ENCODE measurements around the gene GPRC5B. TPM values are rescaled to one million over a fixed set of nuclear protein-coding genes. Genes with fewer than 3 reads are reported as not detected.
A peak's percentile ranks its signal among the peaks of the same experiment; 100 is the strongest.

Gene GPRC5B
- total and polyA plus RNA-seq, 2 experiments from 2014 or later: 0.13 TPM; not detected in 1

DNA sequence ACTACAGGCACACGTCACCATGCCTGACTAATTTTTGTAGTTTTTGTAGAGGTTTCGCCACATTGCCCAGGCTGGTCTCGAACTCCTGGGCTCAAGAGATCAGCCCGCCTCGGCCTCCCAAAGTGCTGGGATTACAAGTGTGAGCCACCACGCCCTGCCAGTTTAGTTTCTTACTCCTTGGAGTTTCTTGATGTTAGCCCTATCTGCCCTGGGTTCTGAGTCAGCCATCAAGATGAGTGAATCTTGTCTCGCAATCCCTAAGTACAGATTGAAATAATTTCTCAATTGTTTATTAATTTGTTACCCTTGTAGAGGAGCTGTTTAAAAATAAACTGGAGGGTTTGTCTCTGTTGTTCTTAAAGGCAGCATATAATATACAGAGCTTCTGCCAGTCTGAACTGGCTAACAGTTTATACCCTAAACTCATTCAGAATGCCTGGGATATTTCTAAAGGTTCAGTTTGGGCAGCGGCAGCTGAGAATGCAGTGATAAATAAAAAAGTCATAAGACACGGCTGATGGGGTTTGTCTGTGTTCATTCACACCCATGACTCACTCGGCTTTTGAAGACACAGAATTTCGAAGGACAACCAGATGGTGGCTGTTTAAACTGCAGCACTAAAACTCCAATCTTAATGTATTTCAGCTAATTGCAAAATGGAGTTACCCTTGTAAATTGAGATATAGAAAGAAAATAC, 39.6 kb downstream of the GPRC5B start:
- H3K9ac ChIP-seq: peak overlapping the region; percentile 54
- no peak for TF ChIP-seq EZH2 (IDR thresholded peaks at IDR 0.05; ENCODE audit: insufficient read depth, poor library complexity, severe bottlenecking)
- no peak for TF ChIP-seq EZH2phosphoT487 (IDR thresholded peaks at IDR 0.05; ENCODE audit: insufficient read depth, low read depth)
- H3K4me1 ChIP-seq (ENCODE audit: insufficient read depth): no peaks in the 10 kb centered on the region
- H3K4me2 ChIP-seq (ENCODE audit: unreplicated experiment): peak overlapping the region; percentile 22
- H2AFZ ChIP-seq: peak overlapping the region; percentile 12; the same call in 1 of the 2 replicates
- DNase-seq: peak; percentile 96
- no peaks in the 10 kb centered on the region for H3K27me3 ChIP-seq (replicated peaks; ENCODE audit: insufficient read depth)
- no peaks in the 10 kb centered on the region for H3K9me3 ChIP-seq (ENCODE audit: low read depth)
- no peaks in the 10 kb centered on the region for H3K79me2 ChIP-seq (ENCODE audit: insufficient read depth)
- in situ Hi-C loops (cut with MboI): loop anchor here (25.0 kb wide), 1 partner anchor 108 kb away; no protein-coding TSS in a partner anchor
- WGBS, 2 experiments (ENCODE audit: low coverage in 1 of 2, low lambda C conversion rate in 2 of 2, missing lambda C conversion rate in 2 of 2): 6 to 7% methylated on average over 11 of the region's 11 CpGs
- H3F3A ChIP-seq (ENCODE audit: insufficient read depth): peaks cover 22% of the 10 kb centered on the region
- H3K36me3 ChIP-seq (ENCODE audit: low read depth): no peaks in the 10 kb centered on the region
- no peaks in the 10 kb centered on the region for H4K20me1 ChIP-seq (ENCODE audit: insufficient read depth)
- H3K27ac ChIP-seq: peak overlapping the region; percentile 84
- H3K9me2 ChIP-seq (ENCODE audit: insufficient read depth): no peaks in the 10 kb centered on the region
- 0 out of 2 replicates have a peak overlapping the region, but pooled peaks have one; percentile 7 for H3K4me3 ChIP-seq

DNA sequence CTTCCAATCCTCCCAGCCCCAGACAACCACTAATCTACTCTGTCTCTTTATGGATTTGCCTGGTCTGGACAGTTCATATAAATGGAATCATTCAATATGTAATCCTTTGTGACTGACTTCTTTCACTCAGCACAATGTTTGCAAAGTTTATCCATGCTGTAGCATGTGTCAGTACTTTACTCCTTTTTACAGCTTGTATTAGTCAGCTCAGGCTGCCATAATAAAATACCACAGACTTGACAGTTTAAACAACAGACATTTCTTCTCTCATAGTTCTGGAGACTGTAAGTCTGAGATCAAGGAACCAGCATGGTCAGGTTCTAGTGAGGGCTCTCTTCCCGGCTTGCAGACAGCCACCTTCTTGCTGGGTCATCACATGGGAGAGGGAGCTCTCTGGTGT, 41.3 kb downstream of the GPRC5B start:
- Histone ChIP-seq H3K36me3 (ENCODE audit: low read depth) (no peaks in the 10 kb centered on the region), H2AFZ (no peak overlapping the region), H3K9me2 (ENCODE audit: insufficient read depth) (no peaks in the 10 kb centered on the region), H4K20me1 (ENCODE audit: insufficient read depth) (no peaks in the 10 kb centered on the region), H3K9me3 (ENCODE audit: low read depth) (no peaks in the 10 kb centered on the region), H3K4me2 (ENCODE audit: unreplicated experiment) (no peak overlapping the region), H3K27me3 (replicated peaks; ENCODE audit: insufficient read depth) (no peaks in the 10 kb centered on the region), H3K4me3 (no peak overlapping the region), H3K9ac (no peak overlapping the region), H3F3A (ENCODE audit: insufficient read depth) (peaks cover 22% of the 10 kb centered on the region), H3K27ac (no peak overlapping the region), H3K79me2 (ENCODE audit: insufficient read depth) (no peaks in the 10 kb centered on the region), H3K4me1 (ENCODE audit: insufficient read depth) (no peaks in the 10 kb centered on the region)
- TF ChIP-seq EZH2 (IDR thresholded peaks at IDR 0.05; ENCODE audit: insufficient read depth, poor library complexity, severe bottlenecking) (no peak), EZH2phosphoT487 (IDR thresholded peaks at IDR 0.05; ENCODE audit: insufficient read depth, low read depth) (no peak)
- in situ Hi-C loops (cut with MboI): loop anchor here (25.0 kb wide), 1 partner anchor 106 kb away; no protein-coding TSS in a partner anchor
- peak; percentile 18 for DNase-seq
- 82 to 83% methylated on average over 1 of the region's 1 CpG for WGBS, 2 experiments (ENCODE audit: low coverage in 1 of 2, low lambda C conversion rate in 2 of 2, missing lambda C conversion rate in 2 of 2)

DNA sequence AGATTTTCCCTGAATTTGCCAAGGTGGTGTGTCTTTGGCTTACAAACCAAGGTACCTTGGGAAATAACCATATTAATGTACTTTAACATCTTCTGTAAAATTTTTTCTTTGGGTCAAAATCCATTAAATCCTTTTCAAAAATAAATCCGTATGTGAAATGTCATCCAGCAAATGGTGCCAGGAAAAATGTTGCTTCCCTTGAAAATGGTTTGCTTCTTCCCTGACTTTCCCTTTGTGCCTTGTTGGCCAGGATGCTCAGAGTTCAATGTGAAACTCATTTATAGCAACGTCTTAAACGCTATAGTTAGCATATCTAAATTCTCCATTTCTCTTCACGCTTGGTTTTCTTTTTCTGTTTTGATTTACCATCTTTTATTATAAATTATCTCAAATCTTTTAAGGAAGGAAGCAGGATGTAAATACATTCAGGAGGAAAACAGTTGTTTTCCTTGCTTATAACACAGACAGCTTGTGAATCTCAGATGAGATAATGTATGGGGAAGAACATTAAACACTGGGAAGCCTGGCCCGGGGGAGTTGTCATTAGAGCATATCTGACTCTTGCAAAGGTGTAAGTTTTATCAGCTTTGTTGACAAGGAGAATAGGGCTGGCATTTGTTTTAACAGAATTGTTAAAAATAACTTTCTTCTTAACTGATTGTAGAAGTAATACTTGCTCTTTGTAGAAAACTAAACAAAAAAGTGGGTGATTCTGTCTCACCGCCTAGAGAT, 42.1 kb downstream of the GPRC5B start:
- H3K27me3 ChIP-seq (replicated peaks; ENCODE audit: insufficient read depth): no peaks in the 10 kb centered on the region
- H3K9ac ChIP-seq: no peak overlapping the region
- H4K20me1 ChIP-seq (ENCODE audit: insufficient read depth): no peaks in the 10 kb centered on the region
- H2AFZ ChIP-seq: no peak overlapping the region
- H3K36me3 ChIP-seq (ENCODE audit: low read depth): no peaks in the 10 kb centered on the region
- H3K4me2 ChIP-seq (ENCODE audit: unreplicated experiment): no peak overlapping the region
- DNase-seq: no peak
- no peak overlapping the region for H3K27ac ChIP-seq
- in situ Hi-C loops (cut with MboI): loop anchor here (25.0 kb wide), 1 partner anchor 105 kb away; no protein-coding TSS in a partner anchor
- no peaks in the 10 kb centered on the region for H3K79me2 ChIP-seq (ENCODE audit: insufficient read depth)
- no peaks in the 10 kb centered on the region for H3K4me1 ChIP-seq (ENCODE audit: insufficient read depth)
- no peaks in the 10 kb centered on the region for H3K9me3 ChIP-seq (ENCODE audit: low read depth)
- H3K4me3 ChIP-seq: no peak overlapping the region
- TF ChIP-seq EZH2phosphoT487 (IDR thresholded peaks at IDR 0.05; ENCODE audit: insufficient read depth, low read depth) (no peak), EZH2 (IDR thresholded peaks at IDR 0.05; ENCODE audit: insufficient read depth, poor library complexity, severe bottlenecking) (no peak)
- WGBS, 2 experiments (ENCODE audit: low coverage in 1 of 2, low lambda C conversion rate in 2 of 2, missing lambda C conversion rate in 2 of 2): 44 to 49% methylated on average over 6 of the region's 6 CpGs
- no peaks in the 10 kb centered on the region for H3K9me2 ChIP-seq (ENCODE audit: insufficient read depth)
- peaks cover 22% of the 10 kb centered on the region for H3F3A ChIP-seq (ENCODE audit: insufficient read depth)

DNA sequence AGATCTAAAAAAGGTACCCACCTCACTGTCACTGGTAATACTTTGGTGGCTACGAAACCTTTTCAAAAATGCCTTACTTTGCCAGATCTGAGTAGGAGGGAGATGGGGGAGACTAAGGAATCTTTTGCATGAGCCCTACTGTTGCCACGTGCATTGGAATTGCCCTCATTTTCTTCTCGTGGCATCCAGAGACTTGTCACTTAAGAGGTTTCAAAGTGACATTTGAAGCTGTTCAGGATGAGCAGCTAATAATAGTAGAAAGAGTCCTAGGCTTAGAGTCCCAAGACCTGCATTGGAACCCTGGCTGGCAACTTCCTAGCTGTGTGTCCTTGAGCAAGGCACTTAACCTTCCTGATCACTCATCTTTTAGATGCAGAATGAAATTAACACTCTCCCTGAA, 43.5 kb downstream of the GPRC5B start:
- 44 to 49% methylated on average over 3 of the region's 3 CpGs for whole genome bisulfite sequencing, 2 experiments (ENCODE audit: low coverage in 1 of 2, low lambda C conversion rate in 2 of 2, missing lambda C conversion rate in 2 of 2)
- Histone ChIP-seq H3K36me3 (ENCODE audit: low read depth) (no peaks in the 10 kb centered on the region), H3K27me3 (replicated peaks; ENCODE audit: insufficient read depth) (no peaks in the 10 kb centered on the region), H3K9ac (no peak overlapping the region), H3K27ac (no peak overlapping the region), H3K4me3 (no peak overlapping the region), H3K9me3 (ENCODE audit: low read depth) (no peaks in the 10 kb centered on the region), H4K20me1 (ENCODE audit: insufficient read depth) (no peaks in the 10 kb centered on the region), H3K4me1 (ENCODE audit: insufficient read depth) (no peaks in the 10 kb centered on the region), H2AFZ (no peak overlapping the region), H3K4me2 (ENCODE audit: unreplicated experiment) (no peak overlapping the region), H3K9me2 (ENCODE audit: insufficient read depth) (no peaks in the 10 kb centered on the region), H3K79me2 (ENCODE audit: insufficient read depth) (no peaks in the 10 kb centered on the region), H3F3A (ENCODE audit: insufficient read depth) (peaks cover 22% of the 10 kb centered on the region)
- TF ChIP-seq EZH2 (IDR thresholded peaks at IDR 0.05; ENCODE audit: insufficient read depth, poor library complexity, severe bottlenecking) (no peak), EZH2phosphoT487 (IDR thresholded peaks at IDR 0.05; ENCODE audit: insufficient read depth, low read depth) (no peak)
- DNase-seq: no peak
- in situ Hi-C loops (cut with MboI): loop anchor here (25.0 kb wide), 1 partner anchor 104 kb away; no protein-coding TSS in a partner anchor
